ENCODE results near the gene CCSER2.

- no peak for TF ChIP-seq CTCF (IDR thresholded peaks at IDR 0.05 in 2 of 3, conservative IDR thresholded peaks at IDR 0.05 in 1 of 3; ENCODE audit: borderline replicate concordance in 1 of 3, insufficient read depth in 1 of 3, low read depth in 2 of 3, low read length in 2 of 3)
- no peak for TF ChIP-seq CBX3 (IDR thresholded peaks at IDR 0.05; ENCODE audit: low read depth)
- TF ChIP-seq JUND (IDR thresholded peaks at IDR 0.05) = no peak
- no peak for TF ChIP-seq POLR2A (IDR thresholded peaks at IDR 0.05; ENCODE audit: borderline replicate concordance, extremely low read depth, insufficient read depth, insufficient read length)
- TF ChIP-seq REST (IDR thresholded peaks at IDR 0.05; ENCODE audit: low read depth) = no peak
- TF ChIP-seq ZFX (IDR thresholded peaks at IDR 0.05) = no peak
- no peak for TF ChIP-seq RAD21 (IDR thresholded peaks at IDR 0.05; ENCODE audit: low read depth)
- no peak for TF ChIP-seq CEBPB (IDR thresholded peaks at IDR 0.05; ENCODE audit: low read depth)
- no peak for TF ChIP-seq POLR2AphosphoS5 (IDR thresholded peaks at IDR 0.05; ENCODE audit: low read depth, low read length)
- no peak for TF ChIP-seq EZH2phosphoT487 (IDR thresholded peaks at IDR 0.05; ENCODE audit: borderline replicate concordance)
- TF ChIP-seq EZH2 (IDR thresholded peaks at IDR 0.05) = no peak
- TF ChIP-seq YY1 (IDR thresholded peaks at IDR 0.05; ENCODE audit: extremely low read depth, insufficient replicate concordance, low read depth, low read length) = no peak
Observed at GRCh38 chr10:84511709-84512285, 183.4 kb downstream of the CCSER2 start.
